Stimulated activated CD8-positive, alpha-beta memory T cell treated with anti-CD3 and anti-CD28 coated beads, Interleukin-7, amount 100 ng/mL, for 24 hours (primary cell): ENCODE measurements around the gene HELZ.
"Not testable (repeated sequence)": the region's sequence is repeated elsewhere in the genome, so short reads cannot be mapped to it uniquely, and the experiment has no call there.

Experiments used
- DNase-seq: peaks from one replicate; pipeline ENCODE4 v3.0.0-alpha.2; 2020; ENCODE audit warnings: low read depth

The HELZ gene

DNA sequence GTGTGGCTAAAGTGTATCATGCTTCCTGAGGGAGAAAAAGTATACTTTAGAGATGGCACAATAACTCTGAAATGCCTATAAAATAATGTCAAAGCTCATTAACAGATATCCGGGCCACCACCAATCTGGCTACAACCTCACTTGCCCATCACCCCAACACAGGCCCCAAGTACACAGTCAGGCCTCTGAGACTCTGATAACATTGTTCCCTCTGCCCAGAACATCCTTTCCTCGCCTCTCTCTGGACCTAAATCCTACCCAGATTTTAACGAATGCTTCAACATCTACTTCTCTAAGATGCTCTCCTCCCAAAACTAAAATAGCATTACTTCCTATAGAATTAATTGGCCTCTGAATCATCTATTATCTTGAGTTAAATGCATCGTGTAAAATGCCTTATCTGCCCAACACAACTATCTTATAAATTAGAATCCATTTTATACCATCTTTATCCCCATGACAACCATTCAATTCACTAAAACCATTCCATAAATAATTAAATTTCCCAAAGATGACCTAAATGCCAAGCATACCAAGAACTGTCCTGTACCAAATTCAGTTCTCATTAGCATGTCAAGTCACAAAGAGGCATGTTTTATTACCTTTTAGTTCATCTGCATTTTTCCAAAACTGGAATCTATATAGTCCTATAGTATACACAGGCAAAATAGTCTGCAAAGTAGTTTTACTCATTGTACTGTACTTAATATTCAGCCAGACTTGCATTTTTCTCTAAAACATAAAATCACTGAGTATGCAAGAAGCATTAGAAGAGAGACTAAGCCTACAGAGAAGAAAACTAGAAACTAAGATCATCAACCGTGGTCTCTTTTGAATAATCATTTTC, 15.7 kb downstream of the HELZ start:
- DNase-seq = no peak

DNA sequence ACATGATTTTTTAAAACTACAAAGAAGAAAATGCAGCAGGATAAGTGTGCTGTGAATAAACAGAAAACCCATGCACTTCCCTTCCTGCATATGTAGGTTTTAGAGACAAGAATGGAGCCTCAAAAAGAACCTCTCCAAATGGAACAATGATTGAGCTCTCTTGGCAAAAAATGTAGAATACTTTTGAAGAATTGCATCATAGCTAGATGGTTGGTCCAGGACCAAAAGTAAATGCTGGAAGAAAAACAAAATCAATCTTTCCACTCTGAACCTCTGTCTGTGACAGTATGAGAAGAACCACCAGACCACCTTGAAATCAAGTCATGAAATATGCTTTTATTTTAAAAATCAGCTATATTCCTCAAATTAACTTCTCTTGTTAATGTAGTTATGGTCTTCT, 17.5 kb downstream of the HELZ start:
- no peak for DNase-seq

DNA sequence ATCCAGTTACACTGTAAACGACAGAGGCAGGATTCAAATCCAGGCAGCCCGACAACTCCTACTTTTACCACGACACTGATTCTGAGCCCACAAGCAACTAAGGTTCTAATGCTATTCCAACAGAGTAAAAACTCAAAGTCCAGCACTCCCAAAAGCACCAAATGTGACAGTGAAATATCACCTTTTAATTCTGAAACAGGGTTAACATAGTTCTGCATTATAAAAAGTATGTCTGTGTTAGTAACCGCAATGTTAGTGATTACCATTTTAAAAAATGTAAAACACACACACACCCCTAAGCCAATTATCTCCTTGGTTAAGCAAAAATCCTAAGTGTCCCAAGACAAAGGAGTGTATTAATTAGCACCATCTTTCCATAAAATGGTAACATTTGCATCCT, 19.7 kb downstream of the HELZ start:
- DNase-seq = no peak

DNA sequence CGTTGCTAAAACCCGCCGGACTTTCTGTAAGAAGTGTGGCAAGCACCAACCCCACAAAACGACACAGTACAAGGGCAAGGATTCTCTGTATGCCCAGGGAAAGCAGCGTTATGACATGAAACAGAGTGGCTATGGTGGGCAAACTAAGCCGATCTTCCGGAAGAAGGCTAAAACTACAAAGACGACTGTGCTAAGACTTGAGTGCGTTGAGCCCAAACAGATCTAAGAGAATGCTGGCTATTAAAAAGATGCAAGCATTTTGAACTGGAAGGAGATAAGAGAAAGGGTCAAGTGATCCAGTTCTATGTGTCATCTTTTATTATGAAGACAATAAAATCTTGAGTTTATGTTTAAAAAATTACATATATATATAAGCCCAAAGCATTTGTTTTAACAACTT, 20.3 kb downstream of the HELZ start:
- DNase-seq = no peak

DNA sequence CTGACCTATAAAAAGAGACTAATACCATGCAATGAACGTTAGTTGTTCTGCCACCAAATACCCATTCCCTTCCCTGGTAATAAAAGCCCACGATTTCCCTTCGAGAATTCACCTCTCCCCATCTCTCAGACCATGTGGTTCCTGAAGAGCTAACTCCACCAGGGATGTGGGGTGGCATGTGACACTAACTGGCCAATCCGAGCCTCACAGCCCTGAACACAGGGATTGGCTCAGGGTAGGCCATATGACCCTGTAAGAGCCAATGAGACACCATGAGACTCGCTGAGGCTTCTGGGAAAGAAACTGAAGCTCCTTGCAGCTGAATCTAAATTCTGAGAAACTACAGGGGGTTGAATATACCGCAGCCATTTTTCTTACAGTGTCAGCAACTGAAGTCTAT, 21.1 kb downstream of the HELZ start:
- DNase-seq = no peak

DNA sequence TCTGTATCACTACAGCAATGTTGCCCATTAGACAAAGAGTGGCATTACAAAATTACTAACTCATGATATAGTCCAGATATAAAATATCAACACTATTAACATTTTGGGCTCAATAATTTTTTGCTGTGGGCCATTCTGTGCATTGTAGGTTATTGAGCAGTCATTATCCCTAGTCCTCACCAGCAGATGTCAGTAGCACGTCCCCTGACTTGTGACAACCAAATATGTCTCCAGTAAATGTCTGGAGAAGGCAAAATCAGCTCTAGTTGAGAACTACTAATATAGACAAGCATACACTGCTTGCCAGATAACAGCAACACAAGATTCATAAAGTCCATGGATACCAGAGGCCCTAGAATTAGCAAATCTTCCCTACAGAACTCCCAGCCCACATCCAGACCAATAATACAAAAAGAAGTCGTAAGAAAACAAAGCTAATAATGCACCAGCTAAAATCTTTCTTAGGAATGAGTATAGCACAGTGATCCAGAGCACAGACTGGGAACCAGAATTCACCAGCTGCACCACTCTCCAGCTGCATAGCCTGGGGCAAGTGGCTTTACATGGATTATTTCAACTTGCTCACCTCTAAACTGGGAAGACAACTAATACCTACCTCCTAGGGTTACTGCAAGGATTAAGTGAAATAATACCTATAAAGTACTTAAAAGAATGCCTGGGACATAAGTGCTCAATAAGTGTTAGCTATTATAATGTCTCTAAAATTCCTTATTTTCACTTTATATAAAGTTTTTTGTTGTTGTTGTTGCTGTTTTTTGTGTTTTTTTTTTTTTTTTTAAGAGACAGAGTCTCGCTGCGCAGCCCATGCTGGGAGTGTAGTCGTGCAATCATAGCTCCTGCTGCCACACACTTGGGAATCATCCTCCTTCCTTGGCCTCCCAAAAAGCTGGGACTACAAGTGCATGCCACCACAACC, 23.7 kb downstream of the HELZ start:
- DNase-seq = no peak

DNA sequence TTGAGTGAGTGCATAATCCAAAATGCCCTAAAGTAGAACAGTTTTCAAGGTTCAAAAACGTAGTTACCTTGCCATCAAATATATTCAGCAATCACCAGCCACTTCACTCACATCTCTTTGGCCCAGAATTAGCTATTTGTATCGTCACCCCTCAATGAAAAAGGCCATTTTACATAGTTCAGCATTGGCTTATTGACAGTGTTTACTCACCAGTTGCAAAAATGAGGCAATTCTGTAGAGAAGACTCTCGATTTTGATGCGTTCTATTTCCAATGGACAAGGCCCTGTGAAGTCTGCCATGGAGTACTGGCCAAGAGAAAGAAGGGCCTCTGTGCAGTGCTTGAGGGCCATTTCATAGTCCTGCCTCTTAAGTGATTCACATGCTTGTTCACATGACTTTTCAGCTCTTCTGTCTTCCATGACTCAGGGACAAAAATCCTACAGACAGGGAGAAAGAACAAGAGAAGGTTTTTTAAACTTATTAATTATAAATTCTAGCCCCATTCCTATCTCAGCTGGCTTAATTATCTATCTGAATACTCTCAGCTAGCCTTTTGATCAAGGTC, 26.5 kb downstream of the HELZ start:
- no peak for DNase-seq

DNA sequence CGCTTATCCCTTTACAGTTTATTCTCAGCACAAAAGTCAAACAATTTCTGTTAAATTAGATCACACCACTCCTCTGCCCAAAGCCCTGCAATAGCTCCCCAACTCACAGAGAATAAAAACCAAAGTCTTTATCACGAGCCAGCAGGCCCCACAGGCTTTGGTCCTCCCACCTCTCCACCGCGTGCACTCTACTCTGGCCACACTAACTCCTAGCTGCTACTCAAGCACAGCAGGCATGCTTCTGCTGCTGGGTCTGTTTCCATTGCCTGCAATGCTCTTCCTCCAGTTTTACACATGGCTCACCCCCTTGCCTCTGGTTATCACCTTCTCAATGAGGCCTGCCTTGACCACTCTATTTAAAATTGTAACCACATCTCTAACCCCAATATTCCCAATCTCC, 27.6 kb downstream of the HELZ start:
- DNase-seq = no peak

DNA sequence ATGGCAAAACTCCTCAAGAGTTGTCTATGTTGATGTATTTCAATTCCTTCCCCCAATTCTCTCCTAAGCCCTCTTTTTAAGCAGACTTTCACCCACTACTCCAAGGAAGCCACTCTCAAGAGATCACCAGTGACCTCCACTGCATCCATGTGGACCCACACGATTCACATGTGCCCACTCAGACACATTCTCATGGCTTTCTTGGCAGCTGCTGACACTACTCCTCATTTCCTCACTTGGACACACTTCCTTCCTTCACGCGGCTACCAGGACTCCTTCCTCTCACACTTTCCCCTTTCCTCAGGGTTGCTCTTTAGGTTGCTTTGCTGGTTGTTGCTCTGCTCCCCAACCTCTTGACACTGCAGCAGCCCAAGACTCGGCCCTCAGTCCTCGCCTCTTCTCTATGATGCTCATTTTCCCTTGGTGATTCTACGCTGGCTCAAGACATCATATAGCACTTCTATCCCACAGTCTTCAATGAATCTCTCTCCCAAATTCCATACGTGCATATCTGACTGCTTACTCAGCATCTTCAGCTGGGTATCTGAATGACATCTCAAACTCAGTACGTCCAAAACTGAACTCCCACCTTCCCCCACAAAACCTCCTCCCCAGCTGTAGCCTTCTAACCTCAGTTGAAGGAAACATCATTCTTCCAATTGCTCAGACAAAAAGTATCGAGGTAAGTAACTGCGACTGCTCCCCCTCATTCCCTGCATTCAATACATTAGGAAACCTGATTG, 28.2 kb downstream of the HELZ start:
- no peak for DNase-seq

DNA sequence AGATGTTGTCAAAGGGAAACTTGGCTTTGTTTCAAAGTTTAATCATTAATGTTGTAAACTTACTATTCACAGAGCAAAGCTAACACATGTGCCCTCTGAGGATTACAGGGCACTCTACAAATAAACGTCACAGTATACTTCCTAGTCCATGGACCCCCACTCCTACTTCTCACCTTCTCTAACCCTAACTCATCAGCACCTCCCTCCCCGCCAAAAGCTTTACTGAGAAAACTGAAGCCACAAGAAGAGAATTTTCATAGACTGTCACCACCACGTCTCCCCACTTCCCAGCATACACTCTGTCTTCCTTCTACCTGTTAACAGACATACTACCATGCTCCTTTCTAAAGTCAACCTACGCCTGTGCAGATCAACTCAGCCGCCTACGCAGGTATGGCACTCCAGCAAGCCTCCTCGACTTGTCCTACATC, 29.0 kb downstream of the HELZ start:
- DNase-seq = no peak

DNA sequence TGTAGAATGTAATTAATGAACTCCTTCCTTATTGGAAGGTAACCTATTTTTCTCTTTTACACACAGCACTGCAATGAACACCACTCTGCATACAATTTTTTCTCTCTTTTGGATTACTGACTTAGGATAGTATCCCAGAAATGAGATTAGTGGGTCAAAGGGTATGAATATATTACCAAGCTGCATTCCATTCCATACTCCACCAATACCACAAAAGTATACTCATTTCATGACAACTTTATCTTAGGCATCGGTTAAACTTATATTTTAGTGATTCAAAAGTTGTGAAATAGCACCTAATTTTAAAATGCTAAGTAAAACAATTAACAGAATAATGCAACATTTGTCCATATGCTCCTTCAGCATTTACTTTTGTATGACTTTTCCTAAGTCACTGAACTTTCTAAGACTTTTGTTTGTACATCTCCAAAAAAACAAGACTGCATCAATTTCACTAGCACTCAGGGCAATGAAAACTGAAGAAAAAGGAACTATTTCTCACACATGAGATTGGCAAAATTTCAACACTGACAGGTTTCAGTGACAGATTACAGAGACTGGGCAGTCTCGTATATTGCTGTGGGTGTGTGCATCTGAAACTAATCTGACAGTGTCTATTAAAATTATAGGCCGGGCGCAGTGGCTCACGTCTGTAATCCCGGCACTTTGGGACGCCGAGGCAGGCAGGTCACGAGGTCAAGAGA, 32.1 kb downstream of the HELZ start:
- no peak for DNase-seq

DNA sequence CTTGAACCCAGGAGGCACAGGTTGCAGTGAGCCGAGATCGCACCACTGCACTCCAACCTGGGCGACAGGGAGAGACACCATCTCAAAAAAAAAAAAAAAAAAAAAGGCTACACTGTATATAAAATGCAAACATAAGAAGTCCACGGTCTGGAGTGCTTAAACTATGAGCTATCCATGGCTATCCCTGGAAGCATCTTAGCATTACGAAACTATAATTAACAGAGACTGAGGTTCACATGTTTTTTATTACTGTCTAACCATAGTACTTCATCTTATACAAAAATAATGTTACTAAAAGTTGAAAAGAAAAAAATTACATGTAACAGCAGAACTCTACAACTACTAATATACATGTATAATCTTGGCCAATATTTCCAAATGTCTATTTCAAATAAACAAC, 32.8 kb downstream of the HELZ start:
- no peak for DNase-seq

DNA sequence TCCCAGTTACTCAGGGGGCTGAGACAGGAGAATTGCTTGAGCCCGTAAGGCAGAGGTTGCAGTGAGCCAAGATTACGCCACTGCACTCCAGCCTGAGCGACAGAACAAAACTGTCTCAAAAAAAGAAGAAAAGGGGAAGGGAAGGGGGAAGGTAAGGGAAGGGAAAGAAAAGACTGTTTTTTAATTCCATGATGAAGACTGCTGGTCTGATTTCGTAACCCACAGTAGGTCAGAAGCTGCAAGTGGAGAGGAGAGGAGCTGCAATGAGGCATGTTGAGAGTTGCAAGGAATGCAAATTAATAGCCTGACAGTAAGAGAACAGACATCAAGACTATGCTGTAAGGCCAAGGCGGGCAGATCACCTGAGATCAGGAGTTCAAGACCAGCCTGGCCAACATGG, 33.3 kb downstream of the HELZ start:
- no peak for DNase-seq

DNA sequence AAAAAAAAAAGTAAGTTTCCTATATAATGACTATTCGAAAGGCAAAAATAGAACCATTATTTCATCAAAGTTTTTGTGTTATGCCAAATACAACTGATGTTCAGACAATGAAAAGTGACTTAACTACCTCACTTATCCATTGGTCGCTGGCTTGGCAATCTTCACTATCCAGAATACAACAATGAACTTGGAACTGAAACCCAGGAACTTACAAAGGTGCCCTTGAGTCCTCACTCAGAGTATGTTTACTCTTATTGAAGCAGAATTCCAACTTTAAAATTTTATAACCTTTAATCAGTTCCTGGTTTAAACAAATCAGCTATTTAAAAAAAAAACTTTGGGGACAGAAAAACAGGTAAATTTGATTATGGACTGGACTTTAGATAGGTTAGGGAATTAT, 34.1 kb downstream of the HELZ start:
- no peak for DNase-seq

DNA sequence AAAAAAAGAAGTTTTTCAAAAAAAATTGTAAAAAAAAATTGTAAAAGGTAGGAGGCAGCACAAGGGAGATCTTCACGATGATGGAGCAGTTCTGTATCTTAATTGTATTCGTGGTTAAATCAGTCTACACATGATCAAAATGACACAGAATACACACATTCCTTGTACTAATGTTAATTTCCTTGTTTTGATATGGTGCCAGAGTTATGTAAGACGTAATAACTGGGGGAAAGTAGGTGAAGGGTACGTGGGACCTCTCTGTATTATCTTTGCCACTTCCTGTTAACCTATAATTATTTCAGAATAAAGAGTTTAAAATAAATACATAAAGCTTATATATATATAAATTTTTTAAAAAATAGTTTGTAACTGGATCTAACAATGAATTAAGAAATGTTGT, 36.8 kb downstream of the HELZ start:
- DNase-seq = no peak

DNA sequence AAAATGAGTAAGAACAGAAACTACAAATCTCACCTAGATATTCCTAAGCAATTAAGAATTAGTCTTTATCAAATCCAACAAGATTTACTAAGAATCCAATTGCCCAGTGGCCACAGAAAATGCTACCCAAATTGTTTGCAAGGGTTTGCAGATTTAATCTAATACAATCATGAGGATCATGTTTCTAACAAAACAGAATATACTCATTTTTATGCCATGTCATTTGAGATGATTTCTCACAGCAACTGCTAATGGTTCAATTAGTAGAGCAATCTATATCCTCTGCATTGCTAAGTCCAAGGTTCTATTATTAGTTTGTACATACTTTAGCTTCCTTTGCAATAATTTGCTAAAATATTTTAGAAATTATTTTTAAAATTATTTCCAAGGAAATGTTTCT, 41.2 kb downstream of the HELZ start:
- no peak for DNase-seq

DNA sequence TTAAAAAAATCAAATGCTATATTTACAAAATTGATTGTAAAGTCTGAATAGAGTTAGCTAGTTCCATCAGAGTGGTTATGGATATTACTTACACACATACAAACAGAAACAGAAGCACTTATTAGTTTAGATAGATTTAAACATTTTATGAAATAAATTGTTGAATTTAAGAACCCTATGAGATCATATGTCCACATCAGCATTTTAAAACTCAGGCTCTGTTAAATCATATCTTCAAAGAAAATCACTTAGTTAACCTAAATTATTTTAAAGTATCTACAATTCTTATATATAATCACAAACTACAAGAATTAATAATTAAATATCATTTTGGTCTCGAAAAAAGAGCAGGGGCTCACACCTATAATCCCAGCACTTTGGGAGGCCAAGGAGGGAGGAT, 42.5 kb downstream of the HELZ start:
- no peak for DNase-seq

DNA sequence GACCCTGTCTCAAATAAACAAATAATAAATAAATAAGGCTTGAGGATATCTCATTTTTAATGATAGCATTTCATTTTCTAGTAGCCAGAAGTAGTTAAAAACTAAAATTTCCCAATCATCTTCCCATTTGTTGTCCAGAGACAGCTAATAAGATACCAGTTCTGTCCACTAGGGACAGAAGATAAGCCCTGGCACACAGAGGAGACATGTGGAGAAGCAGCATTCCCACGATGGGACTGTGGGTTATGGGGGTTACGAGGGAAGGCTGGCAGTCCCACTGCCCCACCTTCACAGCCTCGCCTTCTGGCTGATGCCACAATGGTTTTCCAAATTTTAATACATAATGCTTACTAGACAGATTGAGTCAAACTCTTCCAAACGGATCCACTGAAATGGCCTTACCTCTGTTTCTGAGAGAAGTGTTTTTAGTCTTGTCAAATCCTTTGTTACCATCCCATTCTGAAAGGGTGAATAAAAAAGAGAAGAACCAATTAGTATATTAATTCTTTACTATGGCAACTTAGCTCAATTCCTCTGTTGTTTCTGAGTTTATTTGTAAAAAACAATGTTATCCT, 44.2 kb downstream of the HELZ start:
- DNase-seq = no peak

DNA sequence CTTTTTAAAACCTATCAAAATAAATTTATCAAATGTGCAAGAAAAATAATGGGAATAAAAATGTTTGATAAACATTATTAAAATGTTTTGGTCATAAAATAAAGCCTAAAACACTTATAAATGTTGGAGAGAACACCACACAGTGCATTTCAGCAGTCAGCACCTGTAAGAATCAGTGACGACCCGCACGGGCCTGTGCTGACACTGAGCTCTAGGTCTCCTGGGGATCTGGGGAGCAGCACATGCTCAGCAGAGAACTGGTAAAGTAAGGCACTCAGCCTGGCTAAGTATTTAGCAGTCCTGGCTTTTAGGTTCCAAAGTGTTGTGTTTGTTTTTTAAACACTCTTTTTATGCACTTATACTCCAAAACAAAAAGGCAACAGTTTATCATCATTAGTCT, 46.9 kb downstream of the HELZ start:
- no peak for DNase-seq

DNA sequence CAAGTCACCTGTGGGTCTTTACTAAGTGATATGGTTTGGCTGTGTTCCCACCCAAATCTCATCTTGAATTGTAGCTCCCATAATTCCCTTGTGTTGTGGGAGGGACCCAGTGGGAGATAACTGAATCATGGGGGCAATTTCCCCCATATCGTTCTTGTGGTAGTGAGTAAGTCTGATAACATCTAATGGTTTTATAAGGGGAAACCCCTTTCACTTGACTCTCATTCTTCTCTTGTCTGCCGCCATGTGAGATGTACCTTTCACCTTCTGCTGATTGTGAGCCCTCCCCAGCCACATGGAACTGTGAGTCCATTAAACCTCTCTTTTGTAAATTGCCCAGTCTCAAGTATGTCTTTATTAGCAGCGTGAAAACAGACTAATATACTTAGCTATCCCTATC, 48.0 kb downstream of the HELZ start:
- not testable (repeated sequence) for DNase-seq

DNA sequence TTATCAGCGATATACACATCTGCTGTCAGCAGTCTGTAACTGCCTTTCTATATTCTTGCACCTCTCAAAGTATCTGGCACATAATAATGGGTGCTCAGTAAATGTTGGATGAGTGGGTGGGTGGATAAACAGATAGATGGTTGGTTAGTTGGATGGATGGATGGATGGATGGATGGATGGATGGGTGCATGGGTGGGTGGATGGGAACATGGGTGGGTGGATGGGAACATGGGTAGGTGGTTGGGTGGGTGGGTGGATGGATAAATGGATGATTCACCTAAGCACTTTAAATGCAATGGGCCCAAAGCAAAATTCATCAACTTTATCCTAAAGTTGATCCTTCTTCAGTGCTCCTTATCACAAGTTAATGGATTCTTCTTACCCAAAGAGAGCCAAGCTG, 48.6 kb downstream of the HELZ start:
- DNase-seq = no peak
